ENCODE results near the gene DCDC2B. TPM values are rescaled to one million over a fixed set of nuclear protein-coding genes. Genes with fewer than 3 reads are reported as not detected.
"Not testable (repeated sequence)": the region's sequence is repeated elsewhere in the genome, so short reads cannot be mapped to it uniquely, and the experiment has no call there.

Gene DCDC2B
- total RNA-seq, 1 experiment from 2014 or later: not detected

GRCh38 chr1:32163405-32163804, 45.5 kb upstream of the DCDC2B start:
- H2AFZ ChIP-seq (ENCODE audit: low read length): no peak overlapping the region

DNA sequence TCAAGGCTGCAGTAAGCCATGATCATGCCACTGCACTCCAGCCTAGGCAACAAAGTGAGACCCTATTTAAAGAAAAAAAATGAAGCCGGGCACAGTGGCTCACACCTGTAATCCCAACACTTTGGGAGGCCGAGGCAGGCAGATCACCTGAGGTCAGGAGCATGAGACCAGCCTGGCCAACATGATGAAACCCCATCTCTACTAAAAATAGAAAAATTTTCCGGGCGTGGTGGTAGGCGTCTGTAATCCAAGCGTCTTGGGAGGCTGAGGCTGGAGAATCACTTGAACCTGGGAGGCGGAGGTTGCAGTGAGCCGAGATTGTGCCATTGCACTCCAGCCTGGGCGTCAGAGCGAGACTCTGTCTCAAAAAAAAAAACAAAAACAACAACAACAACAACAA, 43.3 kb upstream of the DCDC2B start:
- H3K27ac Mint-ChIP-seq; H2AFZ ChIP-seq (ENCODE audit: low read length); H3K79me1 ChIP-seq (ENCODE audit: insufficient read depth, low read depth, low read length, poor library complexity, severe bottlenecking); H3K27ac ChIP-seq (ENCODE audit: insufficient read length, low read depth, low read length); H3K23me2 ChIP-seq (ENCODE audit: insufficient read length, low read depth, low read length, poor library complexity, severe bottlenecking); H3K27me3 ChIP-seq (ENCODE audit: insufficient read depth, low read length); H3K4ac ChIP-seq (ENCODE audit: low read depth, low read length); H2BK120ac ChIP-seq (ENCODE audit: low read depth, low read length, poor library complexity, severe bottlenecking); H3K56ac ChIP-seq (ENCODE audit: insufficient read length, low read depth, low read length); H2AK5ac ChIP-seq (ENCODE audit: insufficient read length, low read length); H3K23ac ChIP-seq (ENCODE audit: insufficient read length, low read depth, low read length); H3T11ph ChIP-seq (ENCODE audit: low read length); H3K79me2 ChIP-seq (ENCODE audit: insufficient read depth, low read length); H2BK20ac ChIP-seq (ENCODE audit: low read depth, low read length, poor library complexity, severe bottlenecking); H3K14ac ChIP-seq (ENCODE audit: insufficient read depth, low read length); H4K8ac ChIP-seq (replicated peaks; ENCODE audit: insufficient read length, low read depth, low read length); H3K9me3 Mint-ChIP-seq; DNase-seq; H3K9me3 ChIP-seq (ENCODE audit: control insufficient read depth, low read depth, low read length); H4K91ac ChIP-seq (ENCODE audit: insufficient read length, low read depth, low read length); H4K20me1 ChIP-seq (ENCODE audit: control insufficient read depth, insufficient read depth, insufficient read length); H3K4me2 ChIP-seq (ENCODE audit: insufficient read depth, insufficient read length, low read length); H3K18ac ChIP-seq (ENCODE audit: insufficient read length, low read depth, low read length); H3K4me1 Mint-ChIP-seq; H3K4me1 ChIP-seq (ENCODE audit: insufficient read depth, low read length); H3K4me3 Mint-ChIP-seq; H3K27me3 Mint-ChIP-seq (ENCODE audit: low read depth); H4K5ac ChIP-seq (ENCODE audit: insufficient read length, low read depth, low read length); H2BK5ac ChIP-seq (ENCODE audit: insufficient read length, low read length); H2BK12ac ChIP-seq (ENCODE audit: insufficient read length, low read depth, low read length); H2BK15ac ChIP-seq (ENCODE audit: low read depth, low read length); H3K9ac ChIP-seq (ENCODE audit: extremely low read depth, insufficient read length, low read length): not testable (repeated sequence)
- peaks cover 35 to 72% (median 53%) of the 10 kb centered on the region in 3 experiments; a peak in 6 of 7 replicates for H3K36me3 Mint-ChIP-seq (ENCODE audit: insufficient read depth in 1 of 3, low read depth in 3 of 3)
- WGBS (ENCODE audit: extremely low coverage, insufficient read length, low lambda C conversion rate): no CpG with 5 or more reads among the region's 10 CpGs

More at GRCh38 chr1:32163405-32163804, 45.5 kb upstream of the DCDC2B start:
- H3K14ac ChIP-seq (ENCODE audit: insufficient read depth, low read length): no peak overlapping the region
- no peak overlapping the region for H3K56ac ChIP-seq (ENCODE audit: insufficient read length, low read depth, low read length)
- no peaks in the 10 kb centered on the region for H4K20me1 ChIP-seq (ENCODE audit: control insufficient read depth, insufficient read depth, insufficient read length)
- H3K27me3 ChIP-seq (ENCODE audit: insufficient read depth, low read length): no peaks in the 10 kb centered on the region
- no peak overlapping the region for H3K4me2 ChIP-seq (ENCODE audit: insufficient read depth, insufficient read length, low read length)
- no peak overlapping the region for H3K23ac ChIP-seq (ENCODE audit: insufficient read length, low read depth, low read length)
- no peak overlapping the region for H3K4ac ChIP-seq (ENCODE audit: low read depth, low read length)
- H3K9me3 ChIP-seq (ENCODE audit: control insufficient read depth, low read depth, low read length): no peaks in the 10 kb centered on the region
- Mint-ChIP-seq H3K27ac (no peak overlapping the region), H3K9me3 (no peaks in the 10 kb centered on the region), H3K27me3 (ENCODE audit: low read depth) (no peaks in the 10 kb centered on the region), H3K4me3 (no peak overlapping the region), H3K4me1 (no peaks in the 10 kb centered on the region), H3K36me3 (ENCODE audit: insufficient read depth in 1 of 3, low read depth in 3 of 3) (peaks cover 34 to 76% (median 49%) of the 10 kb centered on the region in 3 experiments; a peak in 6 of 7 replicates)
- H3K23me2 ChIP-seq (ENCODE audit: insufficient read length, low read depth, low read length, poor library complexity, severe bottlenecking): no peaks in the 10 kb centered on the region
- H2AK5ac ChIP-seq (ENCODE audit: insufficient read length, low read length): no peak overlapping the region
- no peaks in the 10 kb centered on the region for H3K4me1 ChIP-seq (ENCODE audit: insufficient read depth, low read length)
- DNase-seq: no peak
- no peaks in the 10 kb centered on the region for H3K79me1 ChIP-seq (ENCODE audit: insufficient read depth, low read depth, low read length, poor library complexity, severe bottlenecking)
- no peak overlapping the region for H2BK12ac ChIP-seq (ENCODE audit: insufficient read length, low read depth, low read length)
- H2BK20ac ChIP-seq (ENCODE audit: low read depth, low read length, poor library complexity, severe bottlenecking): no peak overlapping the region
- no peak for TF ChIP-seq CTCF (conservative IDR thresholded peaks at IDR 0.05)
- H4K91ac ChIP-seq (ENCODE audit: insufficient read length, low read depth, low read length): no peak overlapping the region
- no peak overlapping the region for H2BK120ac ChIP-seq (ENCODE audit: low read depth, low read length, poor library complexity, severe bottlenecking)
- no peak overlapping the region for H4K5ac ChIP-seq (ENCODE audit: insufficient read length, low read depth, low read length)
- no CpG with 5 or more reads among the region's 2 CpGs for WGBS (ENCODE audit: extremely low coverage, insufficient read length, low lambda C conversion rate)
- no peak overlapping the region for H2BK15ac ChIP-seq (ENCODE audit: low read depth, low read length)
- no peak overlapping the region for H3K9ac ChIP-seq (ENCODE audit: extremely low read depth, insufficient read length, low read length)
- no peak overlapping the region for H3K18ac ChIP-seq (ENCODE audit: insufficient read length, low read depth, low read length)
- H4K8ac ChIP-seq (replicated peaks; ENCODE audit: insufficient read length, low read depth, low read length): no peak overlapping the region
- no peak overlapping the region for H3K27ac ChIP-seq (ENCODE audit: insufficient read length, low read depth, low read length)
- no peak overlapping the region for H3T11ph ChIP-seq (ENCODE audit: low read length)
- no peak overlapping the region for H2BK5ac ChIP-seq (ENCODE audit: insufficient read length, low read length)
- H3K79me2 ChIP-seq (ENCODE audit: insufficient read depth, low read length): no peaks in the 10 kb centered on the region
